Mucosa of rectum (tissue), 2 donors: ENCODE data around the gene PRKG1.

Experiments used
- H3K27ac ChIP-seq, 2 donors: one replicate each; pipeline ENCODE4 v1.7.0; 2013; ENCODE audit warnings: inconsistent platforms in 2 of 2, low read depth in 2 of 2, low read length in 2 of 2
- H3K27me3 ChIP-seq, 2 donors: one replicate each; pipeline ENCODE4 v1.7.0; 2013; ENCODE audit warnings: low read length in 2 of 2; ENCODE audit not compliant: control insufficient read depth in 2 of 2, insufficient read depth in 2 of 2
- H3K36me3 ChIP-seq, 2 donors: one replicate each; pipeline ENCODE4 v1.7.0; 2013; ENCODE audit warnings: low read length in 2 of 2; ENCODE audit not compliant: control insufficient read depth in 2 of 2, insufficient read depth in 2 of 2
- H3K4me1 ChIP-seq, 2 donors: one replicate each; pipeline ENCODE4 v1.7.0; 2013; ENCODE audit warnings: low read length in 2 of 2, mild to moderate bottlenecking in 1 of 2; ENCODE audit not compliant: control insufficient read depth in 2 of 2, insufficient read depth in 2 of 2
- H3K4me3 ChIP-seq, 2 donors: one replicate each; pipeline ENCODE4 v1.7.0; 2013; ENCODE audit warnings: low read length in 2 of 2
- H3K9ac ChIP-seq, 2 donors: one replicate each; pipeline ENCODE4 v1.7.0; 2013; ENCODE audit warnings: low read length in 2 of 2, low read depth in 1 of 2, mild to moderate bottlenecking in 1 of 2
- H3K9me3 ChIP-seq, 2 donors: one replicate each; pipeline ENCODE4 v1.7.0; 2013; ENCODE audit warnings: low read length in 2 of 2; ENCODE audit not compliant: control insufficient read depth in 2 of 2
- donor health status: healthy.
- donor health status: Normal muscosa, but diverticular disease.

The PRKG1 gene

GRCh38 chr10:51658000-51658399, 583.7 kb downstream of the PRKG1 start:
- H3K9me3 ChIP-seq: no peaks in the 10 kb centered on the region
- H3K9ac ChIP-seq: no peak overlapping the region
- no peak overlapping the region for H3K27ac ChIP-seq
- H3K27me3 ChIP-seq: no peaks in the 10 kb centered on the region
- no peaks in the 10 kb centered on the region for H3K36me3 ChIP-seq
- no peak overlapping the region for H3K4me3 ChIP-seq
- H3K4me1 ChIP-seq: no peaks in the 10 kb centered on the region

- Histone ChIP-seq H3K4me3 (no peak overlapping the region), H3K9ac (no peak overlapping the region), H3K9me3 (no peaks in the 10 kb centered on the region), H3K4me1 (no peaks in the 10 kb centered on the region), H3K27ac (no peak overlapping the region), H3K27me3 (no peaks in the 10 kb centered on the region), H3K36me3 (no peaks in the 10 kb centered on the region)
Measured at GRCh38 chr10:51659344-51659743, 585.1 kb downstream of the PRKG1 start.

GRCh38 chr10:51663086-51663485, 588.8 kb downstream of the PRKG1 start:
- Histone ChIP-seq H3K27me3 (no peaks in the 10 kb centered on the region), H3K9ac (no peak overlapping the region), H3K27ac (no peak overlapping the region), H3K4me1 (no peaks in the 10 kb centered on the region), H3K9me3 (no peaks in the 10 kb centered on the region), H3K4me3 (no peak overlapping the region), H3K36me3 (no peaks in the 10 kb centered on the region)

- Histone ChIP-seq H3K27me3 (no peaks in the 10 kb centered on the region), H3K27ac (no peak overlapping the region), H3K36me3 (no peaks in the 10 kb centered on the region), H3K4me1 (no peaks in the 10 kb centered on the region), H3K9me3 (no peaks in the 10 kb centered on the region), H3K9ac (no peak overlapping the region), H3K4me3 (no peak overlapping the region)
Measured at GRCh38 chr10:51666456-51666855, 592.2 kb downstream of the PRKG1 start.

GRCh38 chr10:51667678-51668335, 593.5 kb downstream of the PRKG1 start:
- Histone ChIP-seq H3K4me1 (no peaks in the 10 kb centered on the region), H3K9me3 (no peaks in the 10 kb centered on the region), H3K4me3 (no peak overlapping the region), H3K27me3 (no peaks in the 10 kb centered on the region), H3K27ac (no peak overlapping the region), H3K9ac (no peak overlapping the region), H3K36me3 (no peaks in the 10 kb centered on the region)

GRCh38 chr10:51668336-51668689, 594.0 kb downstream of the PRKG1 start:
- no peak overlapping the region for H3K27ac ChIP-seq
- no peak overlapping the region for H3K4me3 ChIP-seq
- H3K27me3 ChIP-seq: no peaks in the 10 kb centered on the region
- H3K9me3 ChIP-seq: no peaks in the 10 kb centered on the region
- no peaks in the 10 kb centered on the region for H3K36me3 ChIP-seq
- no peak overlapping the region for H3K9ac ChIP-seq
- no peaks in the 10 kb centered on the region for H3K4me1 ChIP-seq

- no peaks in the 10 kb centered on the region for H3K27me3 ChIP-seq
- H3K9ac ChIP-seq: no peak overlapping the region
- H3K36me3 ChIP-seq: no peaks in the 10 kb centered on the region
- no peak overlapping the region for H3K27ac ChIP-seq
- H3K4me3 ChIP-seq: no peak overlapping the region
- H3K4me1 ChIP-seq: no peaks in the 10 kb centered on the region
- H3K9me3 ChIP-seq: no peaks in the 10 kb centered on the region
Measured at GRCh38 chr10:51669041-51669440, 594.8 kb downstream of the PRKG1 start.

GRCh38 chr10:51672039-51672535, 597.8 kb downstream of the PRKG1 start:
- H3K27me3 ChIP-seq: no peaks in the 10 kb centered on the region
- no peak overlapping the region for H3K27ac ChIP-seq
- H3K36me3 ChIP-seq: no peaks in the 10 kb centered on the region
- H3K4me3 ChIP-seq: no peak overlapping the region
- H3K9me3 ChIP-seq: no peaks in the 10 kb centered on the region
- H3K4me1 ChIP-seq: no peaks in the 10 kb centered on the region
- H3K9ac ChIP-seq: no peak overlapping the region

GRCh38 chr10:51675088-51675487, 600.8 kb downstream of the PRKG1 start:
- H3K4me3 ChIP-seq: no peak overlapping the region
- no peaks in the 10 kb centered on the region for H3K9me3 ChIP-seq
- H3K27me3 ChIP-seq: no peaks in the 10 kb centered on the region
- H3K4me1 ChIP-seq: no peaks in the 10 kb centered on the region
- no peak overlapping the region for H3K27ac ChIP-seq
- H3K36me3 ChIP-seq: no peaks in the 10 kb centered on the region
- H3K9ac ChIP-seq: no peak overlapping the region

GRCh38 chr10:51679841-51680240, 605.6 kb downstream of the PRKG1 start:
- no peaks in the 10 kb centered on the region for H3K36me3 ChIP-seq
- no peak overlapping the region for H3K4me3 ChIP-seq
- H3K27me3 ChIP-seq: no peaks in the 10 kb centered on the region
- H3K27ac ChIP-seq: no peak overlapping the region
- H3K4me1 ChIP-seq: no peaks in the 10 kb centered on the region
- no peaks in the 10 kb centered on the region for H3K9me3 ChIP-seq
- H3K9ac ChIP-seq: no peak overlapping the region
